NCI-H128 (cell line): ENCODE measurements around the gene CDK5RAP3.

Experiments
- DNase-seq: peaks from one replicate; lab custom pipeline; 2025; ENCODE audit not compliant: unreplicated experiment; lab: John Stamatoyannopoulos, UW

Gene CDK5RAP3

GRCh38 chr17:47948706-47949196, 22.2 kb upstream of the CDK5RAP3 start:
- no peak for DNase-seq

- peak; percentile 61 for DNase-seq
These were observed 21.6 kb upstream of the CDK5RAP3 start for GRCh38 chr17:47949197-47949759.

GRCh38 chr17:47949946-47950345, 21.0 kb upstream of the CDK5RAP3 start:
- DNase-seq = no peak

GRCh38 chr17:47950448-47950847, 20.5 kb upstream of the CDK5RAP3 start:
- DNase-seq = no peak

- DNase-seq = no peak
These were observed 18.5 kb upstream of the CDK5RAP3 start for GRCh38 chr17:47952171-47953021.

GRCh38 chr17:47953909-47954308, 17.0 kb upstream of the CDK5RAP3 start:
- DNase-seq = no peak

- no peak for DNase-seq
These were observed 15.1 kb upstream of the CDK5RAP3 start for GRCh38 chr17:47955497-47956461.

- no peak for DNase-seq
These were observed 13.9 kb upstream of the CDK5RAP3 start for GRCh38 chr17:47956791-47957590.

- peak; percentile 63 for DNase-seq
These were observed 13.1 kb upstream of the CDK5RAP3 start, which contains the start of gene PRR15L for GRCh38 chr17:47957591-47958490. Gene PRR15L, minus strand, starts transcription at chr17:47957883. Its CDS starts 4,649 bp downstream, at chr17:47953234.

- no peak for DNase-seq
These were observed 10.9 kb upstream of the CDK5RAP3 start for GRCh38 chr17:47959825-47960655.

GRCh38 chr17:47961406-47961805, 9.5 kb upstream of the CDK5RAP3 start:
- no peak for DNase-seq

- no peak for DNase-seq
These were observed 8.0 kb upstream of the CDK5RAP3 start for GRCh38 chr17:47962901-47963300.

- DNase-seq = no peak
These were observed 6.1 kb upstream of the CDK5RAP3 start for GRCh38 chr17:47964856-47965255.

GRCh38 chr17:47966079-47966519, 4.8 kb upstream of the CDK5RAP3 start:
- DNase-seq = no peak

- no peak for DNase-seq
These were observed 3.2 kb upstream of the CDK5RAP3 start for GRCh38 chr17:47967607-47968252.

- no peak for DNase-seq
These were observed 2.1 kb upstream of the CDK5RAP3 start for GRCh38 chr17:47968836-47969235.

- DNase-seq = no peak
These were observed 786 bp upstream of the CDK5RAP3 start for GRCh38 chr17:47969930-47970724.
